Epithelial cell of proximal tubule (primary cell): ENCODE measurements around the gene USP22. TPM values are rescaled to one million over a fixed set of nuclear protein-coding genes. Genes with fewer than 3 reads are reported as not detected.

Experiments used
- DNase-seq: peaks from one replicate; pipeline ENCODE4 v3.0.0-alpha.2; 2011; ENCODE audit warnings: low read depth
- H3K4me3 ChIP-seq: 2 replicates; pipeline ENCODE4 v1.5.1; 2011; ENCODE audit warnings: low read depth, mild to moderate bottlenecking, low read length
- total RNA-seq: library from RNA; depleted of rRNA; stranded (reverse); fragments of >200 nt; gene quantifications from 2 replicates; pipeline ENCODE4 v1.2.3, GENCODE V29; 2015
- TF ChIP-seq, protein P1 (sequence below): conservative IDR thresholded peaks from 2 replicates; pipeline ENCODE4 v1.5.1; 2012; ENCODE audit warnings: low read depth, mild to moderate bottlenecking, low read length

The USP22 gene
- total RNA-seq, 1 donor from 2014 or later, result 158 TPM

- no peak overlapping the region for H3K4me3 ChIP-seq
- no peak for DNase-seq
- TF ChIP-seq, protein P1, sequence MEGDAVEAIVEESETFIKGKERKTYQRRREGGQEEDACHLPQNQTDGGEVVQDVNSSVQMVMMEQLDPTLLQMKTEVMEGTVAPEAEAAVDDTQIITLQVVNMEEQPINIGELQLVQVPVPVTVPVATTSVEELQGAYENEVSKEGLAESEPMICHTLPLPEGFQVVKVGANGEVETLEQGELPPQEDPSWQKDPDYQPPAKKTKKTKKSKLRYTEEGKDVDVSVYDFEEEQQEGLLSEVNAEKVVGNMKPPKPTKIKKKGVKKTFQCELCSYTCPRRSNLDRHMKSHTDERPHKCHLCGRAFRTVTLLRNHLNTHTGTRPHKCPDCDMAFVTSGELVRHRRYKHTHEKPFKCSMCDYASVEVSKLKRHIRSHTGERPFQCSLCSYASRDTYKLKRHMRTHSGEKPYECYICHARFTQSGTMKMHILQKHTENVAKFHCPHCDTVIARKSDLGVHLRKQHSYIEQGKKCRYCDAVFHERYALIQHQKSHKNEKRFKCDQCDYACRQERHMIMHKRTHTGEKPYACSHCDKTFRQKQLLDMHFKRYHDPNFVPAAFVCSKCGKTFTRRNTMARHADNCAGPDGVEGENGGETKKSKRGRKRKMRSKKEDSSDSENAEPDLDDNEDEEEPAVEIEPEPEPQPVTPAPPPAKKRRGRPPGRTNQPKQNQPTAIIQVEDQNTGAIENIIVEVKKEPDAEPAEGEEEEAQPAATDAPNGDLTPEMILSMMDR, result no peak
Observed at GRCh38 chr17:20960871-20961270, 81.9 kb downstream of the USP22 start.

- peak; percentile 29 for DNase-seq
Observed at GRCh38 chr17:20955427-20956323, 87.1 kb downstream of the USP22 start.

GRCh38 chr17:20954794-20955193 is 88.0 kb downstream of the USP22 start:
- DNase-seq, result no peak
- TF ChIP-seq, protein P1, result no peak
- no peak overlapping the region for H3K4me3 ChIP-seq

More at GRCh38 chr17:20955427-20956323, 87.1 kb downstream of the USP22 start:
- H3K4me3 ChIP-seq, result no peak overlapping the region
- TF ChIP-seq, protein P1, result no peak

GRCh38 chr17:20952183-20952582 is 90.6 kb downstream of the USP22 start:
- no peak for DNase-seq
- no peak overlapping the region for H3K4me3 ChIP-seq
- TF ChIP-seq, protein P1, result no peak

Other genes with a start within 250 kb of the USP22 start
- 19.1 and 21.8 TPM in 2 replicates for gene DHRS7B, start 84.0 kb upstream of the USP22 start, total RNA-seq
- 34.9 and 51.2 TPM in 2 replicates for gene TMEM11, start 171.2 kb upstream of the USP22 start, total RNA-seq
- 2.1 and 6.4 TPM in 2 replicates for gene NATD1, start 210.4 kb upstream of the USP22 start, total RNA-seq
- 21.8 and 24.7 TPM in 2 replicates for gene MAP2K3, start 241.7 kb upstream of the USP22 start, total RNA-seq